Neuronal stem cell (in vitro differentiated cells): ENCODE measurements around the gene ARL11.

ENCODE experiments used
- DNase-seq: peaks from one replicate; pipeline ENCODE4 v3.0.0-alpha.2; 2013; ENCODE audit warnings: low spot score
- H2AFZ ChIP-seq: one replicate; pipeline ENCODE4 v1.6.1; 2013; ENCODE audit warnings: mild to moderate bottlenecking, low read length, inconsistent platforms
- H2AK5ac ChIP-seq: 2 replicates; pipeline ENCODE4 v1.6.1; 2013; ENCODE audit warnings: low read depth, mild to moderate bottlenecking, inconsistent platforms, low read length, moderate library complexity, mixed read lengths
- H2BK120ac ChIP-seq: 2 replicates; pipeline ENCODE4 v1.6.1; 2013; ENCODE audit warnings: low read depth, mild to moderate bottlenecking, inconsistent platforms, low read length, moderate library complexity, mixed read lengths
- H2BK12ac ChIP-seq: one replicate; pipeline ENCODE4 v1.6.1; 2013; ENCODE audit warnings: low read length, inconsistent platforms
- H2BK15ac ChIP-seq: 2 replicates; pipeline ENCODE4 v1.6.1; 2013; ENCODE audit warnings: mild to moderate bottlenecking, low read length, inconsistent platforms, mixed read lengths
- H2BK5ac ChIP-seq: one replicate; pipeline ENCODE4 v1.6.1; 2013; ENCODE audit warnings: inconsistent platforms, mild to moderate bottlenecking, low read length, moderate library complexity
- H3K14ac ChIP-seq: one replicate; pipeline ENCODE4 v1.6.1; 2013; ENCODE audit warnings: low read length, inconsistent platforms
- H3K18ac ChIP-seq: 2 replicates; pipeline ENCODE4 v1.6.1; 2013; ENCODE audit warnings: low read length, inconsistent platforms
- H3K23ac ChIP-seq: 2 replicates; pipeline ENCODE4 v1.6.1; 2013; ENCODE audit warnings: low read depth, mild to moderate bottlenecking, mixed read lengths, low read length, inconsistent platforms; ENCODE audit not compliant: poor library complexity
- H3K27ac ChIP-seq: replicated peaks from 3 replicates; pipeline ENCODE4 v1.5.1; 2013; ENCODE audit warnings: low read length, inconsistent platforms
- H3K27me3 ChIP-seq, 3 experiments: 2 replicates each; pipeline ENCODE4 v1.6.1; 2013; ENCODE audit warnings: low read length in 3 of 3, mild to moderate bottlenecking in 2 of 3, inconsistent platforms in 1 of 3, low read depth in 1 of 3, mixed read lengths in 1 of 3, moderate library complexity in 1 of 3; ENCODE audit not compliant: control insufficient read depth in 3 of 3, insufficient read depth in 3 of 3
- H3K36me3 ChIP-seq, 2 donors: replicated peaks in 1 of 2; 2 replicates each; pipeline ENCODE4 v1.6.1; 2013; ENCODE audit warnings: low read length in 2 of 2; ENCODE audit not compliant: control insufficient read depth in 2 of 2, insufficient read depth in 2 of 2
- H3K4ac ChIP-seq: 2 replicates; pipeline ENCODE4 v1.6.1; 2013; ENCODE audit warnings: inconsistent platforms, mild to moderate bottlenecking, low read length, moderate library complexity
- H3K4me1 ChIP-seq, 2 donors: 1 replicate in 1 of 2; 2 replicates in 1 of 2; pipeline ENCODE4 v1.6.1; 2013; ENCODE audit warnings: low read length in 2 of 2, low read depth in 1 of 2; ENCODE audit not compliant: control insufficient read depth in 2 of 2, insufficient read depth in 1 of 2
- H3K4me2 ChIP-seq: one replicate; pipeline ENCODE4 v1.6.1; 2013; ENCODE audit warnings: mild to moderate bottlenecking, low read length, inconsistent platforms; ENCODE audit not compliant: insufficient read depth, poor library complexity, severe bottlenecking
- H3K4me3 ChIP-seq, 2 donors: 2 replicates each; pipeline ENCODE4 v1.5.1; 2013; ENCODE audit warnings: low read length in 2 of 2, mild to moderate bottlenecking in 2 of 2, inconsistent platforms in 1 of 2, moderate library complexity in 1 of 2
- H3K79me1 ChIP-seq: one replicate; pipeline ENCODE4 v1.6.1; 2013; ENCODE audit warnings: low read depth, mild to moderate bottlenecking, inconsistent platforms, low read length, moderate library complexity
- H3K9ac ChIP-seq: one replicate; pipeline ENCODE4 v1.6.1; 2013; ENCODE audit warnings: mild to moderate bottlenecking, low read depth, low read length, inconsistent platforms; ENCODE audit not compliant: poor library complexity
- H3K9me3 ChIP-seq, 2 donors: replicated peaks in 1 of 2; 2 replicates each; pipeline versions ENCODE3 to v1.6.1; 2013; ENCODE audit warnings: low read length in 2 of 2, mild to moderate bottlenecking in 2 of 2, inconsistent platforms in 1 of 2, low read depth in 1 of 2, mixed read lengths in 1 of 2, moderate library complexity in 1 of 2; ENCODE audit not compliant: control insufficient read depth in 2 of 2, insufficient read depth in 1 of 2
- H4K8ac ChIP-seq: one replicate; pipeline ENCODE4 v1.6.1; 2013; ENCODE audit warnings: low read depth, mild to moderate bottlenecking, inconsistent platforms, low read length, moderate library complexity
- H4K91ac ChIP-seq: one replicate; pipeline ENCODE4 v1.6.1; 2013; ENCODE audit warnings: low read length, low read depth, mild to moderate bottlenecking, inconsistent platforms; ENCODE audit not compliant: poor library complexity
- WGBS, 2 donors: extraction: QIAGEN DNeasy Blood & Tissue Kit; methylation state at CpG; one replicate each; pipeline ENCODE4 v1.1.7; 2013; ENCODE audit warnings: missing lambda C conversion rate in 2 of 2, mixed read lengths in 1 of 2; ENCODE audit not compliant: insufficient read length in 2 of 2, insufficient replicate concordance in 1 of 2; ENCODE audit errors: extremely low coverage in 2 of 2; 5-methylcytosine and 5-hydroxymethylcytosine counted together

ARL11 gene

GRCh38 chr13:49667773-49668172, 39.5 kb downstream of the ARL11 start:
- no peak overlapping the region for H2BK5ac ChIP-seq
- no peak overlapping the region for H2BK12ac ChIP-seq
- no peak overlapping the region for H3K4me2 ChIP-seq
- H3K79me1 ChIP-seq: peaks cover 2% of the 10 kb centered on the region
- H3K27ac ChIP-seq: no peak overlapping the region
- H2BK15ac ChIP-seq: no peak overlapping the region
- no peak overlapping the region for H3K23ac ChIP-seq
- WGBS, 2 donors: no CpG with 5 or more reads among the region's 2 CpGs
- H3K27me3 ChIP-seq: peaks cover 0 to 5% (median 0%) of the 10 kb centered on the region in 3 experiments
- H3K9ac ChIP-seq: no peak overlapping the region
- H3K36me3 ChIP-seq: peaks cover 13 to 39% of the 10 kb centered on the region in 2 donors
- no peak overlapping the region for H3K4ac ChIP-seq
- no peak for DNase-seq
- H3K4me3 ChIP-seq: no peak overlapping the region
- H4K91ac ChIP-seq: no peak overlapping the region
- no peak overlapping the region for H2BK120ac ChIP-seq
- H3K4me1 ChIP-seq: peaks cover 3 to 15% of the 10 kb centered on the region in 2 donors
- no peak overlapping the region for H3K18ac ChIP-seq
- H4K8ac ChIP-seq: no peak overlapping the region
- H2AK5ac ChIP-seq: no peak overlapping the region
- peaks cover 0 to 2% of the 10 kb centered on the region in 2 donors for H3K9me3 ChIP-seq
- no peak overlapping the region for H2AFZ ChIP-seq
- H3K14ac ChIP-seq: no peak overlapping the region

- Histone ChIP-seq H2BK12ac (no peak overlapping the region), H3K4ac (no peak overlapping the region), H2BK5ac (no peak overlapping the region), H3K9me3 (peaks cover 2 to 3% of the 10 kb centered on the region in 2 donors), H2AFZ (no peak overlapping the region), H3K27ac (no peak overlapping the region), H3K4me3 (no peak overlapping the region), H3K4me2 (no peak overlapping the region), H2BK15ac (no peak overlapping the region), H3K9ac (no peak overlapping the region), H4K8ac (no peak overlapping the region), H3K36me3 (peaks cover 15 to 34% of the 10 kb centered on the region in 2 donors), H3K79me1 (peaks cover 4% of the 10 kb centered on the region), H2BK120ac (no peak overlapping the region), H3K23ac (no peak overlapping the region), H4K91ac (no peak overlapping the region), H2AK5ac (no peak overlapping the region), H3K4me1 (peaks cover 0 to 13% of the 10 kb centered on the region in 2 donors), H3K27me3 (peaks cover 0 to 5% (median 0%) of the 10 kb centered on the region in 3 experiments), H3K14ac (no peak overlapping the region), H3K18ac (no peak overlapping the region)
- WGBS, 2 donors: no CpG with 5 or more reads among the region's 5 CpGs
- DNase-seq: peak; percentile 41
Measured at GRCh38 chr13:49669735-49670309, 41.5 kb downstream of the ARL11 start.

GRCh38 chr13:49670828-49671227, 42.5 kb downstream of the ARL11 start:
- H4K91ac ChIP-seq: no peak overlapping the region
- H3K36me3 ChIP-seq: peaks cover 17 to 36% of the 10 kb centered on the region in 2 donors
- H2AK5ac ChIP-seq: no peak overlapping the region
- H3K4me1 ChIP-seq: peaks cover 0 to 12% of the 10 kb centered on the region in 2 donors
- H3K27me3 ChIP-seq: peaks cover 0 to 4% (median 0%) of the 10 kb centered on the region in 3 experiments
- peaks cover 2 to 5% of the 10 kb centered on the region in 2 donors for H3K9me3 ChIP-seq
- no peak overlapping the region for H2AFZ ChIP-seq
- H3K23ac ChIP-seq: no peak overlapping the region
- no peak overlapping the region for H2BK5ac ChIP-seq
- no peak overlapping the region for H3K9ac ChIP-seq
- no peak overlapping the region for H2BK12ac ChIP-seq
- H3K14ac ChIP-seq: no peak overlapping the region
- no peak overlapping the region for H3K4ac ChIP-seq
- H3K27ac ChIP-seq: no peak overlapping the region
- H4K8ac ChIP-seq: no peak overlapping the region
- H3K18ac ChIP-seq: no peak overlapping the region
- no peak overlapping the region for H2BK15ac ChIP-seq
- H3K4me2 ChIP-seq: no peak overlapping the region
- H2BK120ac ChIP-seq: no peak overlapping the region
- no peak for DNase-seq
- WGBS, 2 donors: no CpG with 5 or more reads among the region's 5 CpGs
- no peak overlapping the region for H3K4me3 ChIP-seq
- H3K79me1 ChIP-seq: peaks cover 4% of the 10 kb centered on the region

GRCh38 chr13:49676581-49677298, 48.4 kb downstream of the ARL11 start:
- Histone ChIP-seq H3K4me2 (no peak overlapping the region), H2BK15ac (no peak overlapping the region), H2BK5ac (no peak overlapping the region), H2AFZ (no peak overlapping the region), H3K14ac (no peak overlapping the region), H2BK12ac (no peak overlapping the region), H3K9me3 (peaks cover 12 to 18% of the 10 kb centered on the region in 2 donors), H3K36me3 (peaks cover 12 to 43% of the 10 kb centered on the region in 2 donors), H3K27me3 (no peaks in the 10 kb centered on the region), H2BK120ac (no peak overlapping the region), H3K27ac (no peak overlapping the region), H3K23ac (no peak overlapping the region), H3K18ac (no peak overlapping the region), H3K4me1 (no peaks in the 10 kb centered on the region), H2AK5ac (no peak overlapping the region), H3K4ac (no peak overlapping the region), H4K91ac (no peak overlapping the region), H3K9ac (no peak overlapping the region), H3K4me3 (no peak overlapping the region), H4K8ac (no peak overlapping the region), H3K79me1 (peaks cover 7% of the 10 kb centered on the region)
- no CpG with 5 or more reads among the region's 6 CpGs for WGBS, 2 donors
- no peak for DNase-seq
